Measurements from ENCODE around the gene NTRK3.

GRCh38 chr15:88035381-88035780, 221.2 kb downstream of the NTRK3 start:
- TF ChIP-seq POLR2AphosphoS5 (IDR thresholded peaks at IDR 0.05; ENCODE audit: borderline replicate concordance, low read depth, low read length) (no peak), FOXP2 (optimal IDR thresholded peaks at IDR 0.05; ENCODE audit: control extremely low read depth, extremely low read length, insufficient read depth) (no peak), EZH2 (IDR thresholded peaks at IDR 0.05) (no peak)

Data from SK-N-MC (cell line).